Measurements from ENCODE around the gene NENF. TPM values are rescaled to one million over a fixed set of nuclear protein-coding genes. Genes with fewer than 3 reads are reported as not detected.

Gene NENF
- total and polyA plus RNA-seq, 8 donors, result 23.8 to 97.0 (median 34.5) TPM

DNA sequence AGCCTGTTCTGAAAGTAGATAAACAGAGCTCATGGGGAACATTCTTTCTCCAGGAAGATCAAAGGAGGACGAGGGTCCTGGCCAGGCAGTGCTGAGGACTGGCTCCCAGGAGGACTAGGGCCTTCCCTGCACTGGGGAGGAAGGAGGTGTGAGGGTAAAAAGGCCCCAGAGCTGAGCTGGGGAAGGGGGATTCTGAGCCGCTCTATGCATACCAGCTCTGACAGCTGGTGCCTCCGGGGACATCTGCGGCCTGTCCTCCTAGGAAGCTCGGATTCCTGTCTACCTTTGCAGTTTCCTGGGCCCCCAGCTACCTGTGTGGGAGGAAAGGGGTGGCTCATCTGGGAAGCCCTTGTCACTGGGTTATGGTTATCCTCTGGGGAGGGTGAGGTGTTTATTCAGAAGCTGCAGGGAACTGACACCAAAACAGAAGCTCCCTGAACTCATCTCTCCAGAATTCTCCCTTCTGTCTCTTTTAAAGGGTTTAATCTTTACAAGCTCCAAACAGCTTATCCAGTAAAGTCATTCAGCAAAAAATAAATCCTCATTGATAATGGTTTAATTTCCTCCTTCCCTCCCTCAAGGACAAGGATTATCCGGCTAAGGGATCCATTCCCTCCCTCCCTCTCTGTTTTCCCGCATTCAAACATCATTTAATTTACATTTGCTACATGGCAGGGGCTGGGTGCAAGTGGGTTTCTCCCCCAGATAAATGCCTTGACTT, 31.0 kb downstream of the NENF start:
- TF ChIP-seq, protein P1, sequence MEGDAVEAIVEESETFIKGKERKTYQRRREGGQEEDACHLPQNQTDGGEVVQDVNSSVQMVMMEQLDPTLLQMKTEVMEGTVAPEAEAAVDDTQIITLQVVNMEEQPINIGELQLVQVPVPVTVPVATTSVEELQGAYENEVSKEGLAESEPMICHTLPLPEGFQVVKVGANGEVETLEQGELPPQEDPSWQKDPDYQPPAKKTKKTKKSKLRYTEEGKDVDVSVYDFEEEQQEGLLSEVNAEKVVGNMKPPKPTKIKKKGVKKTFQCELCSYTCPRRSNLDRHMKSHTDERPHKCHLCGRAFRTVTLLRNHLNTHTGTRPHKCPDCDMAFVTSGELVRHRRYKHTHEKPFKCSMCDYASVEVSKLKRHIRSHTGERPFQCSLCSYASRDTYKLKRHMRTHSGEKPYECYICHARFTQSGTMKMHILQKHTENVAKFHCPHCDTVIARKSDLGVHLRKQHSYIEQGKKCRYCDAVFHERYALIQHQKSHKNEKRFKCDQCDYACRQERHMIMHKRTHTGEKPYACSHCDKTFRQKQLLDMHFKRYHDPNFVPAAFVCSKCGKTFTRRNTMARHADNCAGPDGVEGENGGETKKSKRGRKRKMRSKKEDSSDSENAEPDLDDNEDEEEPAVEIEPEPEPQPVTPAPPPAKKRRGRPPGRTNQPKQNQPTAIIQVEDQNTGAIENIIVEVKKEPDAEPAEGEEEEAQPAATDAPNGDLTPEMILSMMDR (IDR thresholded peaks at IDR 0.05), result no peak
- no peak for ATAC-seq
- Histone ChIP-seq H3K27ac (no peak overlapping the region), H3K9me3 (no peaks in the 10 kb centered on the region), H3K4me3 (no peak overlapping the region), H3K36me3 (no peaks in the 10 kb centered on the region), H3K27me3 (no peaks in the 10 kb centered on the region), H3K4me1 (no peaks in the 10 kb centered on the region)
- no peak for DNase-seq
- intact Hi-C loops (cut with DNase I), result no loop called here
- FAIRE-seq, result no peak
- 73 to 76% methylated on average over 7 of the region's 7 CpGs for WGBS, 2 donors

DNA sequence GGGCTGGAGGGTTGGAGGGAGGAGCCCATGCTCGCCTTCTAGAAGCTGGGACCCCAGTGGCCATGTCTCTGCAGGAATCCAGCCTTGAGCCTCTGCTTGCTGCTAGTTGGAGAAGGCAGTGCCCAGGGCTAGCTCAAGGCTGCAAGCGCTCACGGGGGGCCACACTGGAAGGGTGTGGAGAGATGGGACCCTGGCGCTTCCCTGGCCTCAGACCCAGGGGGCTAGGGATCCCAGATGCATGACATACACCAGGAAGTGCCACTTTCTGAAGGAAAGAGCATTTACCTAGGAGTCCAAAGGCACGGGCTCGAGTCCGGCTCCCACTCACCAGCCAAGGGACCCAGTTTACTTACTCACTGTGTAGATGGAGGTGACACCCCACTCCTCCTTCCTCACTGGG, 32.6 kb downstream of the NENF start:
- Histone ChIP-seq H3K27me3 (no peaks in the 10 kb centered on the region), H3K4me3 (no peak overlapping the region), H3K9me3 (no peaks in the 10 kb centered on the region), H3K4me1 (no peaks in the 10 kb centered on the region), H3K36me3 (no peaks in the 10 kb centered on the region), H3K27ac (no peak overlapping the region)
- intact Hi-C loops (cut with DNase I), result no loop called here
- ATAC-seq, result no peak
- 90 to 91% methylated on average over 7 of the region's 7 CpGs for WGBS, 2 donors
- DNase-seq, result no peak
- no peak for FAIRE-seq
- TF ChIP-seq, protein P1 (IDR thresholded peaks at IDR 0.05), result no peak

DNA sequence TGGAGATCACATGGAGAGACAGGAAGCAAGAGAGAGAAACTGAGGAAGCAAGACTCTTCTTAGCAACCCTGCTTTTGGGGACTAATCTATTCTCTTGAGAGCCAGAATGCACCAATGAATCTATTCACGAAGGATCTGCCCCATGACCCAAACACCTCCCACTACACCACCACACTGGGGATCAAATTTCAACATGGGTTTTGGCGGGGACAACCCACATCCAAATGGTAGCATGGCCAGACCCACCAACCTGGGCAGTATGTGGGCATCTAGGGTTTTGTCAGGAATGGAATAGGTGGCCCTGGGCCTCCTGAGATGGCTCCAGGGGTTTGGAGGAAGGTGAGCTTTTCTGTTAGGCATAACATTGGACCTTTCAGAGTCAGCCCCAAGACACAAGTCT, 33.7 kb downstream of the NENF start:
- ATAC-seq, result no peak
- 83 to 97% methylated on average over 2 of the region's 2 CpGs for WGBS, 2 donors
- Histone ChIP-seq H3K27me3 (no peaks in the 10 kb centered on the region), H3K4me3 (no peak overlapping the region), H3K4me1 (no peaks in the 10 kb centered on the region), H3K36me3 (no peaks in the 10 kb centered on the region), H3K9me3 (no peaks in the 10 kb centered on the region), H3K27ac (peak overlapping the region in 1 of 4 donors; percentile 44)
- intact Hi-C loops (cut with DNase I), result no loop called here
- no peak for FAIRE-seq
- TF ChIP-seq, protein P1 (IDR thresholded peaks at IDR 0.05), result no peak
- DNase-seq, result no peak

DNA sequence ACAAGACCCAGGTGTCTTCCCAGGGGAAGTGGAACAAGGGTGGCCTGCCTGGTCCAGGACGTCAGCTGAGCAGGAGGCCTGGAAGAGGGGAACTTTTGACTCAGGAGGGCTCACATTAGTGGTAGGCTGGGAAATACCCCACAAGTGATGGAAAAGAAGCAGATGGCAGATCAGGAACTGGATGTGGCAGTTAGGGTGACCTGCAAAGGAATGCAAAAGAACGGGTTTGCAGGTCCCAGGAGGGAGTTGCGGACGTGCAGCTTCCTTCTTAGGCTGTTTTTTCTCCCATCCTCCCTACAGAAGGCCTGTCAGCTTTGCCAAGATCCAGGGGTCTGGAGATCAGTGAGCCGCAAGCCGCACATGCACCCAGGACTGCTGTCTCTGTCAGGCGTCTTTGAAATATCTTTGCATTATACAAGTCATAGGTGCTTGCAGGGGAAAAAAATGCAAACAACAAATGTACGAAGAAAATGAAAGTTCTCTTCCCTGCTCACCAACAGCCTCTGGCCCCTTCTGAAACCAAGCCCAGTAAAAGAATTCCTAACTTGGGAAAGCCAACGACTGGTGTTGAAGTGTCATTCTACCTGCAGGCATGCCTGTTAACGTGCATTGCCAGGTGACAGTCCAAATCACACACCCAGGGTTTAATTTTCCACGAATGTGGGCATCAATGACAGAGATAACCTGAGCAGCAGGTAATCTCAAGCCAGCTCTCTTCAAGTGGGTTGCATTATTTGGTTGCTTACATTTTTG, 34.4 kb downstream of the NENF start:
- DNase-seq (no peak), ATAC-seq (peak in 3 of 4 donors; percentile 38 to 60 (median 55)), FAIRE-seq (no peak)
- intact Hi-C loops (cut with DNase I), result no loop called here
- Histone ChIP-seq H3K27me3 (no peaks in the 10 kb centered on the region), H3K9me3 (no peaks in the 10 kb centered on the region), H3K36me3 (no peaks in the 10 kb centered on the region), H3K27ac (peak overlapping the region in 1 of 4 donors; percentile 44), H3K4me1 (no peaks in the 10 kb centered on the region), H3K4me3 (no peak overlapping the region)
- TF ChIP-seq, protein P1 (IDR thresholded peaks at IDR 0.05), result no peak
- 40 to 49% methylated on average over 11 of the region's 11 CpGs for WGBS, 2 donors
